Activated CD4-positive, alpha-beta memory T cell treated with anti-CD3 and anti-CD28 coated beads, Interleukin-2, amount 10 ng/mL, durations not matched to agents 7 days and 5 days (primary cell): ENCODE measurements around the gene COTL1. TPM values are rescaled to one million over a fixed set of nuclear protein-coding genes. Genes with fewer than 3 reads are reported as not detected.
"Not testable (repeated sequence)": the region's sequence is repeated elsewhere in the genome, so short reads cannot be mapped to it uniquely, and the experiment has no call there.

Source experiments
- CTCF ChIA-PET: fragments of 350-600 bp; sonication (Branson Sonifier 250); formaldehyde crosslinking; loops from one replicate; lab custom pipeline; 2021; ENCODE audit warnings: antibody characterized with exemption, inconsistent platforms; lab: Charles Lee
- POLR2A ChIA-PET: fragments of 350-600 bp; sonication (Branson Sonifier 250); formaldehyde crosslinking; loops from one replicate; lab custom pipeline; 2021; ENCODE audit warnings: antibody characterized with exemption; lab: Charles Lee
- DNase-seq: peaks from one replicate; pipeline ENCODE4 v3.0.0-alpha.2; 2020
- H3K27ac Mint-ChIP-seq: one replicate; pipeline ENCODE4 v1.8.0; 2021; ENCODE audit warnings: mild to moderate bottlenecking, mixed read lengths
- H3K27me3 Mint-ChIP-seq: one replicate; pipeline ENCODE4 v1.8.0; 2021; ENCODE audit warnings: mixed read lengths
- H3K36me3 Mint-ChIP-seq: one replicate; pipeline ENCODE4 v1.8.0; 2021; ENCODE audit warnings: low read depth, mixed read lengths
- H3K4me1 Mint-ChIP-seq: one replicate; pipeline ENCODE4 v1.8.0; 2021; ENCODE audit warnings: mixed read lengths
- H3K4me3 Mint-ChIP-seq: one replicate; pipeline ENCODE4 v1.8.0; 2021; ENCODE audit warnings: mild to moderate bottlenecking, mixed read lengths
- H3K9me3 Mint-ChIP-seq: one replicate; pipeline ENCODE4 v1.8.0; 2021; ENCODE audit warnings: mixed read lengths
- total RNA-seq, 2 experiments: library from RNA; stranded (reverse); gene quantifications; one replicate each; pipeline ENCODE4 v1.2.3, GENCODE V29; 2021

COTL1 gene
- total RNA-seq, 2 experiments from 2014 or later = 676 to 689 TPM

DNA sequence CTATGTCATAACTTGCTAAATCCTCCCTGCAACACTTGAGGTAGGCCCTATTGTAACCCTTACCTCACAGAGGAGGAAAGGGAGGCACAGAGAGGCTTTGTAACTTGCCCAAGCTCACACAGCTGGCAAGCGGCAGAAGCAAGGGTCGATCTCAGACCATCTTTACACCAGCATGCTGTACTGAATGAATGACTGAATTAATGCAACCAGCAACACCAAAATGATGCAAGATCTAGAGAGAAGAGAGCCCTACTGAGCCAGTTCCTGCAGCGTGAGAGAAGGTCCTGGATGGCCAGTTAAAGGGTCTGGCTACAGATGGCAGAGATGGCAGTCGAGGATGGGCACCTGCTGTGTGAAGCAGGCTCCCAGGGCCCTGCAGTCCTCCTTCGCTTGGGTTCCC is 22.3 kb upstream of the COTL1 start:
- H3K9me3 Mint-ChIP-seq = no peaks in the 10 kb centered on the region
- ChIA-PET POLR2A (no interaction called here), CTCF (no interaction called here)
- H3K36me3 Mint-ChIP-seq = peaks cover 2% of the 10 kb centered on the region
- DNase-seq = no peak
- H3K27ac Mint-ChIP-seq = peak overlapping the region; percentile 11
- H3K4me1 Mint-ChIP-seq = peaks cover 31% of the 10 kb centered on the region
- H3K27me3 Mint-ChIP-seq = peaks cover 23% of the 10 kb centered on the region
- H3K4me3 Mint-ChIP-seq = no peak overlapping the region

DNA sequence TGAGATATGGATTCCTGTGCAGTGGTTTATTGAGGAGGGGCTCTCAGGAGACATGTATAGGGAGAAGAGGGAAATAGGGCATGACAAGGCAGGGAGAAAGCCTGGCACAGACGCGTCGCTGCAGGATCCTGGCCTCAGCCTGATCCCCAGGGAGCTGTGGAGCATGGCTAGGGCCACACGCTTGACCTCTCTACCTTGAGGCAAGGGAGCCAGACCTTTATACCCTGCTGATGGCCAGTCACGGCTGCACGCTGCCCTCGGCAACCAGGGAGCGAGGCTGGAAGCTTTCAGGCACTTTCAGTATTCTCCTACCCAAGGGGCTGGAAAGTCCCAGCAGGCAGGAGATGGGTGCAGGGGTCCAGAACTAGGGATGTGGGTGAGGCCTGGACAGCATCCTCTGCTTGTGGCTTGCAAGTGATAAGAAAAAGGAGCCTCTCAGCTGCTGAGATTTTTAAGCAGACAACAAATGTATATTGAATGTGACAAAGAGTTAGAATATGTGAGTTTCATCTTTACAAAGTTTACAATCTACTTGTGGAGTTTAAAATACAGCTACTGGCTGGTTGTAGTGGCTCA is 20.4 kb upstream of the COTL1 start:
- H3K27ac Mint-ChIP-seq = no peak overlapping the region
- H3K4me1 Mint-ChIP-seq = peaks cover 31% of the 10 kb centered on the region
- ChIA-PET POLR2A (no interaction called here), CTCF (interaction anchor here (0.7 to 1.2 kb wide), 2 partner anchors 14 to 16 kb away, joined by 3 to 4 read pairs; no protein-coding TSS in a partner anchor)
- peaks cover 2% of the 10 kb centered on the region for H3K36me3 Mint-ChIP-seq
- no peaks in the 10 kb centered on the region for H3K9me3 Mint-ChIP-seq
- no peak for DNase-seq
- no peak overlapping the region for H3K4me3 Mint-ChIP-seq
- peaks cover 32% of the 10 kb centered on the region for H3K27me3 Mint-ChIP-seq

- H3K27ac Mint-ChIP-seq = no peak overlapping the region
- H3K36me3 Mint-ChIP-seq = peaks cover 2% of the 10 kb centered on the region
- peaks cover 31% of the 10 kb centered on the region for H3K4me1 Mint-ChIP-seq
- POLR2A ChIA-PET = interaction anchor here (1.4 kb wide), 1 partner anchor 11 kb away, joined by 6 read pairs; the partner anchor contains the start of gene KLHL36
- CTCF ChIA-PET = interaction anchor here (1.2 to 1.4 kb wide), 2 partner anchors 15 to 101 kb away, joined by 3 to 4 read pairs; no protein-coding TSS in a partner anchor
- DNase-seq = no peak
- peaks cover 32% of the 10 kb centered on the region for H3K27me3 Mint-ChIP-seq
- no peak overlapping the region for H3K4me3 Mint-ChIP-seq
- H3K9me3 Mint-ChIP-seq = no peaks in the 10 kb centered on the region
These were observed 19.8 kb upstream of the COTL1 start for GRCh38 chr16:84637709-84638108.

DNA sequence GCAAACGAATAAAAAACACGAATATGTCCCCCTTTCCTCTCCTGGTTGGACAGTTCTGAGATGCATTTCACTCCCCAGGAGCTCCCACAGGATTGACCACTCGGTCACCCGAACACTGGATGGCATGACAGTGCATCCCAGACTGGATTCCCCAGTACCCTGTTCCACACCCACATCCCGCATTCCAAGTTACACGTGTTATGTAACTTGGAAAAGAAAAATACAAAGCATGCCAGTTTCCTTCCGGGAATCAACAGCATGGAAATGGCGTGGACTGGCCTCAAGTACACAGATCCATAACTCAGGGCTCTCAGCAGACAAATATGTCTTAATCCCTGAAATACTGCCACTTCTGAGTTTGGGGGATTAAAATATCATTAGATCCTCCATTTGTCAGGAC is 17.8 kb upstream of the COTL1 start:
- CTCF ChIA-PET = interaction anchor here (1.2 kb wide), 1 partner anchor 116 kb away, joined by 3 read pairs; no protein-coding TSS in a partner anchor
- no peak for DNase-seq
- Mint-ChIP-seq H3K4me3 (no peak overlapping the region), H3K27me3 (peaks cover 42% of the 10 kb centered on the region), H3K27ac (no peak overlapping the region), H3K36me3 (peaks cover 2% of the 10 kb centered on the region), H3K9me3 (no peaks in the 10 kb centered on the region), H3K4me1 (peaks cover 35% of the 10 kb centered on the region)
- POLR2A ChIA-PET = no interaction called here

DNA sequence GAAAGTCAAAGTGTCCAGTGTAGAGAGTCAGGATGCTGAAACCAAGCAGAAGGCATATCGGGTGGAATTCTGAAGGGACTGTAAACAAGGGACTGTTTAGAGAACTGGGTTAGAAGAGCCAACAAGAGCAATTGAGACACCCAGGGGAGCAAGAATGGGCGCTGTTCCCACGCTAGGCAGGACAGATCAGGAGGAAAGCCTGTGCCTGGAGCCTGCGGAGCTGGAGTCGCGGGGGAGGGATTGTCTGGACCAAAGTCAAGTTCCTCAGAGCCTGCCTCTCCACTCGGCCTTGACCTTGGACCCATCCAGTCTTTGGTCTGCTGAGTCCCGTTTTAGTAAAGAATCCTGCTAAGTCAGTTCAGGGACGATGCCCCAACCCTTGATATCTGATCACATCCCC is 15.7 kb upstream of the COTL1 start:
- no peak for DNase-seq
- no peaks in the 10 kb centered on the region for H3K9me3 Mint-ChIP-seq
- H3K4me3 Mint-ChIP-seq = no peak overlapping the region
- H3K36me3 Mint-ChIP-seq = no peaks in the 10 kb centered on the region
- ChIA-PET POLR2A (no interaction called here), CTCF (no interaction called here)
- H3K27ac Mint-ChIP-seq = no peak overlapping the region
- peaks cover 33% of the 10 kb centered on the region for H3K4me1 Mint-ChIP-seq
- H3K27me3 Mint-ChIP-seq = peaks cover 44% of the 10 kb centered on the region

DNA sequence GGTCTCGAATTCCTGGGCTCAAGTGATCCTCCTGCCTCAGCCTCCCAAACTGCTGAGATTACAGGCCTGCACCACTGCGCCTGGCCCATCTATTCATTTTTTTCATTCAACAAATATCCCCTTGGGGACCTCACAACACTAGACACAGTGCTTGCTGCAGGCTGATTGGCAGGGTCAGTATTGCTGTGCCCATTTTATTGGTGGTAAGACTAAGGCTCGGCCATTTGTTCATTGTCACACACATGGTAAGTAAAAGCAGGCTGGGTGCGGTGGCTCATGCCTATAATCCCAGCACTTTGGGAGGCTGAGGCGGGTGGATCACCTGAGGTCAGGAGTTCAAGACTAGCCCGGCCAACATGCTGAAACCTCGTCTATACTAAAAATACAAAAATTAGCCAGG is 15.0 kb upstream of the COTL1 start:
- H3K27ac Mint-ChIP-seq, DNase-seq, CTCF ChIA-PET, POLR2A ChIA-PET, H3K36me3 Mint-ChIP-seq, H3K4me3 Mint-ChIP-seq, H3K9me3 Mint-ChIP-seq: not testable (repeated sequence)
- H3K4me1 Mint-ChIP-seq = peaks cover 26% of the 10 kb centered on the region
- H3K27me3 Mint-ChIP-seq = peaks cover 48% of the 10 kb centered on the region

DNA sequence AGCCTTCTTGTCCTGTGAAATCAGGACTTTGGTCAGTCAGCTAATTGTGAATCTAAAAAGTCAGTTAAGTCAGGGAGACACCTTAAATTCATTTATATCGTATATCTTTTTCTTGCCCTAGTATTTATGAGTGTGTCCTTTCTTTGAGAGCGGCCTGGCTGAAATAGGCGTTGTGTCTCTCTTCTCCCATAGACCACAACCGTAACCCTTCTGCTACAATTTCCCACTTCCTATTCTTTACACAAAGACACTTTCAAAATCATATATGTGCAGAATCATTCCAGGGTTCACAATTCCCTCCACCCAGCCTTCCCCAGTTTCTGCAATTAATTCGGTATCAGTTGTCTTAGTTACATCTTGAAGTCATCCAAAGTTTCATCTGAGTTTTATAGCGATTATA is 14.0 kb upstream of the COTL1 start:
- POLR2A ChIA-PET = interaction anchor here (0.5 kb wide), 1 partner anchor 113 kb away, joined by 3 read pairs; no protein-coding TSS in a partner anchor
- Mint-ChIP-seq H3K9me3 (no peaks in the 10 kb centered on the region), H3K4me3 (no peak overlapping the region), H3K27ac (no peak overlapping the region), H3K27me3 (peaks cover 46% of the 10 kb centered on the region), H3K36me3 (no peaks in the 10 kb centered on the region), H3K4me1 (peaks cover 24% of the 10 kb centered on the region)
- DNase-seq = no peak
- CTCF ChIA-PET = no interaction called here

DNA sequence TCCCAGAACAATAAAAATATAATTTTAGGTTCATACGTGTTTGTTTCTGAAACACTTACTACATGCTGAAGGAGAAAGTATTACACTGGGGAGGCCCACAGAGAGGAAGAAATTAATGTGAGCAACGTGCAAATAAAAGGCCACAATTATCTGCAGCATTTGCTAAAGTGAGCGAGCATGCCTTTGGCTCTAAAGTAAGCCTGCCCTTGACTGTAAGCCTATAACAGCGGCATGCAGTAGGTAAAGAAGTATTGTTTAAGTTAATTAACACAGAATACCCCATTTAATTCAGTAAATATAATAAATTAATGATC is 13.2 kb upstream of the COTL1 start:
- H3K36me3 Mint-ChIP-seq = no peaks in the 10 kb centered on the region
- H3K27me3 Mint-ChIP-seq = peaks cover 46% of the 10 kb centered on the region
- peak overlapping the region; percentile 54 for H3K27ac Mint-ChIP-seq
- no peak for DNase-seq
- H3K4me1 Mint-ChIP-seq = peaks cover 24% of the 10 kb centered on the region
- no peak overlapping the region for H3K4me3 Mint-ChIP-seq
- ChIA-PET CTCF (no interaction called here), POLR2A (no interaction called here)
- H3K9me3 Mint-ChIP-seq = no peaks in the 10 kb centered on the region

GRCh38 chr16:84630446-84631152 is 12.7 kb upstream of the COTL1 start:
- no peaks in the 10 kb centered on the region for H3K36me3 Mint-ChIP-seq
- peak overlapping the region; percentile 54 for H3K27ac Mint-ChIP-seq
- H3K4me1 Mint-ChIP-seq = peaks cover 24% of the 10 kb centered on the region
- H3K27me3 Mint-ChIP-seq = peaks cover 45% of the 10 kb centered on the region
- DNase-seq = no peak
- H3K4me3 Mint-ChIP-seq = peak overlapping the region; percentile 9
- ChIA-PET CTCF (no interaction called here), POLR2A (no interaction called here)
- no peaks in the 10 kb centered on the region for H3K9me3 Mint-ChIP-seq

DNA sequence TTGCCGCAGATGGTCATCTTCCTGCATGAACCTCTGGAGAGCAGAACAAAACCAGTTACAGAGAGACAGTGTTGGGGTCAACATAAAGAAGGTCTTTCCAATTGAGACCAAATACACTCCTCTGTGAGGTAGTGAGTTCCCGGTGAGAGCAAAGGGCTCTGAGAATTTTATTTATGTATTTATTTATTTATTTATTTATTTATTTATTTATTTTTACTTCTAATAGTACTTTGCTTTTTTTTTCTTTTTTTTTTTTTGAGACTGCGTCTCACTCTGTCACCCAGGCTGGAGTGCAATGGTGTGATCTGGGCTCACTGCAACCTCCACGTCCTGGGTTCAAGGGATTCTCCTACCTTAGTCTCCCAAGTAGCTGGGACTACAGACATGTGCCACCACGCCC is 12.1 kb upstream of the COTL1 start:
- CTCF ChIA-PET = interaction anchor here (0.8 kb wide), 1 partner anchor 96 kb away, joined by 3 read pairs; no protein-coding TSS in a partner anchor
- DNase-seq = no peak
- Mint-ChIP-seq H3K27ac (no peak overlapping the region), H3K4me3 (no peak overlapping the region), H3K9me3 (no peaks in the 10 kb centered on the region), H3K4me1 (peaks cover 24% of the 10 kb centered on the region), H3K27me3 (peaks cover 43% of the 10 kb centered on the region), H3K36me3 (no peaks in the 10 kb centered on the region)
- POLR2A ChIA-PET = no interaction called here

- Mint-ChIP-seq H3K9me3 (no peaks in the 10 kb centered on the region), H3K27me3 (peaks cover 43% of the 10 kb centered on the region), H3K4me1 (peaks cover 24% of the 10 kb centered on the region), H3K36me3 (no peaks in the 10 kb centered on the region), H3K27ac (no peak overlapping the region), H3K4me3 (no peak overlapping the region)
- no peak for DNase-seq
- CTCF ChIA-PET = interaction anchor here (0.8 kb wide), 1 partner anchor 97 kb away, joined by 3 read pairs; no protein-coding TSS in a partner anchor
- POLR2A ChIA-PET = no interaction called here
These were observed 11.7 kb upstream of the COTL1 start for GRCh38 chr16:84629580-84629979.

DNA sequence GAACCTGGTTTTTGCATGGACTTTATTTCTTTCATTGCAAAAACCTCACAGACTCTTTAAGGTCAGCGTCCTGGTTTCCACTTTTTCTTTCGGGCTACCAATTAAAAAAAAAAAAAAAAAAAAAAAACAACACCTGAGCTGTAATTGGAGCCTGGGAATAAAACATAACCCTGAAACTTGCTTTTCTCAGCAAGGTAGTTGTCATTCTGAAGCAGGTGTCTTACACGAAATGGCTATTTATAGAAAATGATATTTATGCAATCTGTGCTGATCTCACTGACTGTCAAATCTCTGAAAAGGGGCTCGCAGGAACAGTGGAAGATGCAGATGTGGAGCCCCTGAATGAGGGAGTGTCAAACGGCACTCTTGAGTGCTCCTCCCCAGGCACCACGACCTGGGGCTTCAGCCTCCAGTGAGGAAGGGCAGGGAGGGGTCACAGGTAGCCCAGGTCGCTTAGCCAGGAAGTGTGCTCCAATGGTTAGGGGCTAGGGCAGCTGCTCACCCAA is 10.4 kb upstream of the COTL1 start:
- no peak overlapping the region for H3K27ac Mint-ChIP-seq
- H3K4me1 Mint-ChIP-seq = peaks cover 24% of the 10 kb centered on the region
- no peak for DNase-seq
- no peak overlapping the region for H3K4me3 Mint-ChIP-seq
- ChIA-PET POLR2A (no interaction called here), CTCF (interaction anchor here (1.0 to 3.0 kb wide), 3 partner anchors 111 to 122 kb away, joined by 3 to 12 read pairs (median 4); no protein-coding TSS in a partner anchor)
- H3K27me3 Mint-ChIP-seq = peaks cover 43% of the 10 kb centered on the region
- H3K36me3 Mint-ChIP-seq = no peaks in the 10 kb centered on the region
- no peaks in the 10 kb centered on the region for H3K9me3 Mint-ChIP-seq

GRCh38 chr16:84625556-84625955 is 7.7 kb upstream of the COTL1 start:
- Mint-ChIP-seq H3K27ac (no peak overlapping the region), H3K4me1 (peaks cover 18% of the 10 kb centered on the region), H3K27me3 (peaks cover 36% of the 10 kb centered on the region), H3K4me3 (no peak overlapping the region), H3K36me3 (no peaks in the 10 kb centered on the region), H3K9me3 (no peaks in the 10 kb centered on the region)
- CTCF ChIA-PET = interaction anchor here (0.6 to 1.3 kb wide), 2 partner anchors 113 to 287 kb away, joined by 3 read pairs; no protein-coding TSS in a partner anchor
- DNase-seq = no peak
- POLR2A ChIA-PET = no interaction called here
